Activated naive CD4-positive, alpha-beta T cell treated with anti-CD3 and anti-CD28 coated beads, Interleukin-2, amount 50 U/mL, for 16 hours (primary cell): ENCODE measurements around the gene HAGHL.

ENCODE experiments used
- DNase-seq: peaks from one replicate; pipeline ENCODE4 v3.0.0-alpha.2; 2020

HAGHL gene

GRCh38 chr16:722835-723633 is 3.9 kb upstream of the HAGHL start:
- DNase-seq: no peak

- DNase-seq: no peak
These were observed 3.2 kb upstream of the HAGHL start for GRCh38 chr16:723695-724094.

- no peak for DNase-seq
These were observed 2.5 kb upstream of the HAGHL start for GRCh38 chr16:724188-725040.

GRCh38 chr16:725041-725376 is 1.9 kb upstream of the HAGHL start:
- no peak for DNase-seq

GRCh38 chr16:725463-726187 is 1.3 kb upstream of the HAGHL start:
- DNase-seq: no peak

- DNase-seq: no peak
These were observed 793 bp upstream of the HAGHL start for GRCh38 chr16:726188-726437.

- DNase-seq: no peak
These were observed 528 bp downstream of the HAGHL start for GRCh38 chr16:727291-727977.

GRCh38 chr16:728131-728889 is 1.4 kb downstream of the HAGHL start:
- peak; percentile 56 for DNase-seq

- DNase-seq: no peak
These were observed 2.2 kb downstream of the HAGHL start for GRCh38 chr16:728890-729744.

- no peak for DNase-seq
These were observed 3.1 kb downstream of the HAGHL start for GRCh38 chr16:729768-730665.

GRCh38 chr16:730666-731509 is 4.0 kb downstream of the HAGHL start:
- DNase-seq: no peak

GRCh38 chr16:732332-732731 is 5.4 kb downstream of the HAGHL start:
- DNase-seq: no peak

GRCh38 chr16:732936-733335 is 6.0 kb downstream of the HAGHL start:
- no peak for DNase-seq

- peak; percentile 57 for DNase-seq
These were observed 6.7 kb downstream of the HAGHL start for GRCh38 chr16:733382-734207.

GRCh38 chr16:734208-734980 is 7.5 kb downstream of the HAGHL start:
- DNase-seq: no peak

- DNase-seq: no peak
These were observed 8.3 kb downstream of the HAGHL start for GRCh38 chr16:734981-735881.
